SK-N-SH (cell line): ENCODE data around the gene ZIC2.

ENCODE experiments used
- CHD2 ChIP-seq: fragments of 150-350 bp; IDR thresholded peaks from 2 replicates; pipeline ENCODE4 v1.6.1; 2018; ENCODE audit warnings: low read length; ENCODE audit not compliant: partially characterized antibody
- JUND ChIP-seq: IDR thresholded peaks from 2 replicates; pipeline ENCODE4 v1.4.0; 2012
- MXI1 ChIP-seq: IDR thresholded peaks from 2 replicates; pipeline ENCODE4 v1.6.1; 2012; ENCODE audit warnings: mild to moderate bottlenecking, low read depth, low read length, improper control_type of control experiment
- RCOR1 ChIP-seq: fragments of 150-350 bp; IDR thresholded peaks from 2 replicates; pipeline ENCODE4 v1.6.1; 2017; ENCODE audit warnings: antibody characterized with exemption, low read length
- RXRA ChIP-seq: IDR thresholded peaks from 2 replicates; pipeline ENCODE4 v1.4.0; 2012; ENCODE audit warnings: low read depth, mild to moderate bottlenecking, borderline replicate concordance
- YY1 ChIP-seq: IDR thresholded peaks from 2 replicates; pipeline ENCODE4 v1.4.0; 2012; ENCODE audit warnings: low read depth, mild to moderate bottlenecking
- TF ChIP-seq, protein P1 (sequence below): fragments of 200-600 bp; sonication (generic); IDR thresholded peaks from 2 replicates; pipeline ENCODE4 v1.6.1; 2017; ENCODE audit warnings: antibody characterized with exemption, mild to moderate bottlenecking, moderate library complexity

- TF ChIP-seq, protein P1, sequence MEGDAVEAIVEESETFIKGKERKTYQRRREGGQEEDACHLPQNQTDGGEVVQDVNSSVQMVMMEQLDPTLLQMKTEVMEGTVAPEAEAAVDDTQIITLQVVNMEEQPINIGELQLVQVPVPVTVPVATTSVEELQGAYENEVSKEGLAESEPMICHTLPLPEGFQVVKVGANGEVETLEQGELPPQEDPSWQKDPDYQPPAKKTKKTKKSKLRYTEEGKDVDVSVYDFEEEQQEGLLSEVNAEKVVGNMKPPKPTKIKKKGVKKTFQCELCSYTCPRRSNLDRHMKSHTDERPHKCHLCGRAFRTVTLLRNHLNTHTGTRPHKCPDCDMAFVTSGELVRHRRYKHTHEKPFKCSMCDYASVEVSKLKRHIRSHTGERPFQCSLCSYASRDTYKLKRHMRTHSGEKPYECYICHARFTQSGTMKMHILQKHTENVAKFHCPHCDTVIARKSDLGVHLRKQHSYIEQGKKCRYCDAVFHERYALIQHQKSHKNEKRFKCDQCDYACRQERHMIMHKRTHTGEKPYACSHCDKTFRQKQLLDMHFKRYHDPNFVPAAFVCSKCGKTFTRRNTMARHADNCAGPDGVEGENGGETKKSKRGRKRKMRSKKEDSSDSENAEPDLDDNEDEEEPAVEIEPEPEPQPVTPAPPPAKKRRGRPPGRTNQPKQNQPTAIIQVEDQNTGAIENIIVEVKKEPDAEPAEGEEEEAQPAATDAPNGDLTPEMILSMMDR, result no peak
- TF ChIP-seq MXI1 (no peak), CHD2 (no peak), RCOR1 (no peak), JUND (no peak), RXRA (no peak), YY1 (no peak)
Observed at GRCh38 chr13:99982731-99983498, 1.3 kb downstream of the ZIC2 start.
